AG09319 (cell line): Measurements from ENCODE around the gene ARID1B.
A peak's percentile ranks its signal among the peaks of the same experiment; 100 is the strongest.

Experiments used
- DNase-seq: peaks from one replicate; pipeline ENCODE4 v3.0.0-alpha.2; 2010; ENCODE audit warnings: low read depth; ENCODE audit errors: extremely low read depth
- TF ChIP-seq, protein P1 (sequence below): IDR thresholded peaks from 2 replicates; pipeline ENCODE4 v1.5.1; 2011; ENCODE audit warnings: low read depth, mild to moderate bottlenecking, inconsistent platforms, low read length, moderate library complexity

ARID1B gene

GRCh38 chr6:156827382-156827781 lies 50.2 kb downstream of the ARID1B start:
- no peak for DNase-seq
- TF ChIP-seq, protein P1, sequence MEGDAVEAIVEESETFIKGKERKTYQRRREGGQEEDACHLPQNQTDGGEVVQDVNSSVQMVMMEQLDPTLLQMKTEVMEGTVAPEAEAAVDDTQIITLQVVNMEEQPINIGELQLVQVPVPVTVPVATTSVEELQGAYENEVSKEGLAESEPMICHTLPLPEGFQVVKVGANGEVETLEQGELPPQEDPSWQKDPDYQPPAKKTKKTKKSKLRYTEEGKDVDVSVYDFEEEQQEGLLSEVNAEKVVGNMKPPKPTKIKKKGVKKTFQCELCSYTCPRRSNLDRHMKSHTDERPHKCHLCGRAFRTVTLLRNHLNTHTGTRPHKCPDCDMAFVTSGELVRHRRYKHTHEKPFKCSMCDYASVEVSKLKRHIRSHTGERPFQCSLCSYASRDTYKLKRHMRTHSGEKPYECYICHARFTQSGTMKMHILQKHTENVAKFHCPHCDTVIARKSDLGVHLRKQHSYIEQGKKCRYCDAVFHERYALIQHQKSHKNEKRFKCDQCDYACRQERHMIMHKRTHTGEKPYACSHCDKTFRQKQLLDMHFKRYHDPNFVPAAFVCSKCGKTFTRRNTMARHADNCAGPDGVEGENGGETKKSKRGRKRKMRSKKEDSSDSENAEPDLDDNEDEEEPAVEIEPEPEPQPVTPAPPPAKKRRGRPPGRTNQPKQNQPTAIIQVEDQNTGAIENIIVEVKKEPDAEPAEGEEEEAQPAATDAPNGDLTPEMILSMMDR = no peak

GRCh38 chr6:156828280-156828703 lies 51.1 kb downstream of the ARID1B start:
- TF ChIP-seq, protein P1 = no peak
- DNase-seq = peak; percentile 20

DNA sequence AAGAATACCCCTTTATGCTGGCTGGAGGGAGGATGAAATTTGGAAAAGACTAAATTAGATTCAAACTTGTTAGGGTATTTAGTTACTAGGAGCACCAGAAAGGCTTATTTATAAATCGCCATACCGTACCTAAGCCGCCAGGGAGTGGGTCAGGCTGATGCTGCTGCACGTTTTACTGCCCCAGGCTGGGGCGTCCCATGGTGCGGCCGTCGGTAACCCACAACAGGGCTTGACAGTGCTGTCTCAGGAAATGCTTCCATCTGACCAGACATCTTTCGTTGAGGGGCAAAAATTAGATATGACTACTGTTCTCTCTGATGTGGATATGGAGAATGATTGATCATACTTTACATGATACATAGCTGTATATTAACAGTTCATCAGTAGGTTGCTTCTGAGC lies 52.9 kb downstream of the ARID1B start:
- DNase-seq = no peak
- TF ChIP-seq, protein P1 = no peak

DNA sequence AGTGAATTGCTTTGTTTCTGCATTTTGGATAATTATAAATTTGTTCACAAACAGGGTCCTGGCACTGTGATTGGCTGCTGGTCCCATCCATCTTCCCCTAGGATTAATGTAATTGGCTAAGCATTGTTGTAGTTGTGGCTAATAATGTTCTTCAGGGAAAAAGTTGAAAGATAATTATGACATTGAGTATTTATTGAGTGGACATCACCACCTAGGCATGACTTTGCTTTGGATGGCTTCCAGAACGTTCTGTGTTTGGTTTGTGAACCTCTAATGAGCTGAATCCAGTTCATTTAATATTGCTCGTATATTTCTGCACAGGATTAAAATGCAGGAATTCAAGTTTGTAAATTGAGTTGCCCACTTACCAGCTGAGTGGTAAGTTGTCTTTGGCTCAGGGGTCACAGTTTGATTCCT lies 55.1 kb downstream of the ARID1B start:
- TF ChIP-seq, protein P1 = no peak
- peak; percentile 15 for DNase-seq

GRCh38 chr6:156832669-156833068 lies 55.5 kb downstream of the ARID1B start:
- TF ChIP-seq, protein P1 = no peak
- DNase-seq = no peak

DNA sequence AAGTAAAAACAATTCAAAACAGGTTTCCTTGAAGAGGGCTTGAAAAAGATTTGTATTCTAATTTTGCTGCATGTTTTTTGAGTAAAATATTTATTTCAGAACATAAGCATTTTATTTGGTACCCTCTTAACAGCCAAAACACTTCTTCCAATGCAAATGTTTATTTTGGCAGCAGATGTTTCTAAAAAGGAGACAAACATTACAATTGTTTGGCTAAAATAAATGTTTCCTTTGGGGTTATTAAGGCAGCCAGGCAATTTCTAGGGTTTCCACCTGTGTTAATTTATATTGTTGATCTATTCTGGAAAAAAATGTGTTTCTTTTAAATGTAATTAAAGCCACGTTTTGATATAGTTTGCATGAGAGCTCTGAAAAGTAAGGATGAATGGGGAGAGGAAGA lies 56.6 kb downstream of the ARID1B start:
- TF ChIP-seq, protein P1 = no peak
- no peak for DNase-seq

GRCh38 chr6:156839129-156839528 lies 62.0 kb downstream of the ARID1B start:
- DNase-seq = no peak
- TF ChIP-seq, protein P1 = no peak
